Kidney (tissue), 14 donors: Measurements from ENCODE around the gene MARCKSL1. TPM values are rescaled to one million over a fixed set of nuclear protein-coding genes. Genes with fewer than 3 reads are reported as not detected.

Experiments used
- DNase-seq, 5 donors: peaks; one replicate each; pipeline ENCODE4 v3.0.0-alpha.2; 2013 to 2020
- FAIRE-seq: peaks from 2 replicates; lab custom pipeline; 2012; peaks lifted over from hg19 to GRCh38; lab: Jason Lieb, UNC
- H3K27ac ChIP-seq, 2 donors: one replicate each; pipeline ENCODE4 v1.7.0; 2013; ENCODE audit warnings: low read depth in 2 of 2, low read length in 2 of 2, inconsistent platforms in 1 of 2
- H3K27me3 ChIP-seq: one replicate; pipeline ENCODE4 v1.7.1; 2013; ENCODE audit warnings: low read length, inconsistent platforms; ENCODE audit not compliant: control insufficient read depth, insufficient read depth
- H3K36me3 ChIP-seq, 3 donors: one replicate each; pipeline versions ENCODE4 v1.7.0 to v1.7.1; 2013; ENCODE audit warnings: low read length in 3 of 3, control low read depth in 1 of 3, inconsistent platforms in 1 of 3; ENCODE audit not compliant: insufficient read depth in 3 of 3, control insufficient read depth in 2 of 3
- H3K4me1 ChIP-seq, 3 donors: one replicate each; pipeline versions ENCODE4 v1.7.0 to v1.7.1; 2013; ENCODE audit warnings: low read length in 3 of 3, inconsistent platforms in 1 of 3, low read depth in 1 of 3; ENCODE audit not compliant: control insufficient read depth in 2 of 3, insufficient read depth in 2 of 3
- H3K4me3 ChIP-seq, 3 donors: one replicate each; pipeline versions ENCODE4 v1.7.0 to v1.8.1; 2013; ENCODE audit warnings: low read length in 3 of 3, control low read depth in 1 of 3, inconsistent platforms in 1 of 3
- H3K9ac ChIP-seq, 3 donors: one replicate each; pipeline versions ENCODE4 v1.7.0 to v1.7.1; 2013; ENCODE audit warnings: low read length in 3 of 3, control low read depth in 1 of 3, inconsistent platforms in 1 of 3
- H3K9me3 ChIP-seq, 3 donors: one replicate each; pipeline versions ENCODE4 v1.7.0 to v1.7.1; 2013; ENCODE audit warnings: low read length in 3 of 3, control low read depth in 1 of 3, inconsistent platforms in 1 of 3; ENCODE audit not compliant: control insufficient read depth in 2 of 3, insufficient read depth in 1 of 3
- intact Hi-C: fragments of 100-400 bp; cut with DNase I; formaldehyde crosslinking; loops from one replicate; pipeline ENCODE4 v1.11.1; 2022
- polyA plus RNA-seq: library from polyadenylated mRNA; stranded (reverse); fragments of 350-450 nt; fragmentation: Illumina TruSeq; extraction: RNeasy Lipid Tissue Mini Kit (QIAGEN cat#74804); gene quantifications from one replicate; pipeline ENCODE4 v1.2.3, GENCODE V29; 2014; ENCODE audit warnings: low read depth, low replicate concordance; ENCODE audit not compliant: insufficient read depth
- total RNA-seq: library from RNA; stranded (reverse); fragmentation: NEBNext Ultra II Directional; extraction: Animal tissue kit (Norgen Biotek cat#: 25700); gene quantifications from one replicate; pipeline ENCODE4 v1.2.1, GENCODE V29; 2021
- TF ChIP-seq, protein P1 (sequence below): IDR thresholded peaks from 3 replicates; pipeline ENCODE4 v1.5.1; 2012; ENCODE audit warnings: mild to moderate bottlenecking, moderate library complexity, borderline replicate concordance; ENCODE audit not compliant: insufficient read depth; ENCODE audit errors: extremely low read depth
- donor health status: control.
- donor health status: control.
- donor health status: control.
- donor health status: control.
- donor health status: control.
- donor health status: DM: yes; HTN: yes; CAD: no.
- donor health status: Normal renal cell carcinoma (clear cell type).

MARCKSL1 gene
- total and polyA plus RNA-seq, 2 donors from 2014 or later = 29.8 to 58.6 TPM

DNA sequence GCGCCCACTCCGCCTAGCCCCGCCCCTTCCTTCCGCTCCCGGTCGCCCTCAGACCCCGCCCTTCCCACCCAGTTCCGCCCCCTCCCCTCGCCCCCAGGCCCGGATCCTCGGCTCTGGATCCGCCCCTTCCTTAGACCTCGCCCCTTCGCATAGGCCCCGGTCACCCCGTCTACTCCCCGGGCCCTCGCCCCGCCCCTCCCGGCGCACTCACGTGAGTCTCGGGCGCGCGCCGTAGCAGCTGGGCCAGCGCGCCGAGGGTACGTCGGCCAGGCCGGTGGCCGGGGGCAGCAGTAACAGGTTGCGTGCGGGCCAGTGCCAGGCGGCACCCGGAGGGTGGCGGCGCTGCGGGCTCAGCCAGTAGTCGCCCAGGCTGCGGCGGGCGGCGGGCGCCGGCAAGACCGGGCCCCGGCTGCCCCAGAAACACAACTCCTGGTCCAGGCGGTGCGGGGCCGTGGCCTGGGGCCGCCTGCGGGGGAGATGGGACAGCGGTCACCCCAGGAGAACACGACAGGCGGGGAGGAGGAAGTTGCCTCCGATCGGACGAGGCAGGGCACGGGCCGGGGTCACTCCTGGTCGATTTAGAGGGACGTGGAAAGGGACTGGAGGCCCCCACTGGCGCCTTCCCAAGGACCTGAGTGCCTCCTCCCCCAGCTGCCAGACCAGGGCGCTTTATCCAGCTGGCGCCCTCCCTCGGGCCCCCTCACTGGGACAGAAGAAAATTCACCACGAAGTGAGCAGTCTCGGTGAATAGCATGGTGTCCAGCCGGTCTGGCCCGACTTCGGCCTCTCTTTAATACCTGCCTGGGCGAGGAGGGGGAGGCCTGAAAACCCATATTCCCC is 15.6 kb upstream of the MARCKSL1 start:
- DNase-seq = peak; percentile 97 to 99 (median 98)
- H3K9ac ChIP-seq = peak overlapping the region in 2 of 3 donors; percentile 64 to 76
- H3K36me3 ChIP-seq = no peaks in the 10 kb centered on the region
- FAIRE-seq = no peak
- intact Hi-C loops = no loop called here
- H3K9me3 ChIP-seq = no peaks in the 10 kb centered on the region
- H3K4me1 ChIP-seq = peaks cover 8 to 28% (median 11%) of the 10 kb centered on the region in 3 donors
- H3K27ac ChIP-seq = peak overlapping the region; percentile 87 to 94
- H3K27me3 ChIP-seq = no peaks in the 10 kb centered on the region
- TF ChIP-seq, protein P1, sequence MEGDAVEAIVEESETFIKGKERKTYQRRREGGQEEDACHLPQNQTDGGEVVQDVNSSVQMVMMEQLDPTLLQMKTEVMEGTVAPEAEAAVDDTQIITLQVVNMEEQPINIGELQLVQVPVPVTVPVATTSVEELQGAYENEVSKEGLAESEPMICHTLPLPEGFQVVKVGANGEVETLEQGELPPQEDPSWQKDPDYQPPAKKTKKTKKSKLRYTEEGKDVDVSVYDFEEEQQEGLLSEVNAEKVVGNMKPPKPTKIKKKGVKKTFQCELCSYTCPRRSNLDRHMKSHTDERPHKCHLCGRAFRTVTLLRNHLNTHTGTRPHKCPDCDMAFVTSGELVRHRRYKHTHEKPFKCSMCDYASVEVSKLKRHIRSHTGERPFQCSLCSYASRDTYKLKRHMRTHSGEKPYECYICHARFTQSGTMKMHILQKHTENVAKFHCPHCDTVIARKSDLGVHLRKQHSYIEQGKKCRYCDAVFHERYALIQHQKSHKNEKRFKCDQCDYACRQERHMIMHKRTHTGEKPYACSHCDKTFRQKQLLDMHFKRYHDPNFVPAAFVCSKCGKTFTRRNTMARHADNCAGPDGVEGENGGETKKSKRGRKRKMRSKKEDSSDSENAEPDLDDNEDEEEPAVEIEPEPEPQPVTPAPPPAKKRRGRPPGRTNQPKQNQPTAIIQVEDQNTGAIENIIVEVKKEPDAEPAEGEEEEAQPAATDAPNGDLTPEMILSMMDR = no peak
- peak overlapping the region; percentile 66 to 73 (median 67) for H3K4me3 ChIP-seq

DNA sequence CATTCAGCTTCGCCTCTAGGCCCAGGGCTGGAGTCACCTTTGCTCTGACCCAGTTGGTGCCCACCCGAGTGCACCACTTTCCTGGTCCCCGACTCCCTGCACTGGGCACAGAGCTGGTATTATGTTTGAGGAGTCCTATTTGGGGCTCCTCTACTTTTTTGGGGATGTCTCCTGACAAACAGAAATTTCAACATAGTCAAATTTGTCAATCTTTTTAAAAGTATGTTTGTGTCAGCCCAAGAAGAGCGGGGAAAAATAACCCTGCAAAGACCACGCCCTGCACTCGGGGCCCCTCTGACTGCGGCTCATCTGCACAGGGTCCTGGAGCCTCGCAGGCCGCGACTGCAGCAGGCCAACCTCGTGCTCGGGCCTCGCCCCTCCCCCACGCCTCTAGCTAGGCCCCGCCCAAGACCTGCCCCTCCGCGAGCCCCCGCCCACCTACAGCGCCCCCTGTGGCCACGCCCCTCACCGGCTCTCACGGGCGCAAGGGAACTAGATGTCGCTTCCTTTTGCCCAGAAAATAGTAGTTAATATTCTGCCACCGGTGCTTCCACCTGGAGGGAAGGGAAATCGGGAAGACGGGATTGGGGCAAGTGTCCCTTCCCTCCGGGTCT is 14.9 kb upstream of the MARCKSL1 start:
- Histone ChIP-seq H3K4me3 (peak overlapping the region; percentile 66 to 73 (median 67)), H3K27me3 (no peaks in the 10 kb centered on the region), H3K9ac (peak overlapping the region in 1 of 3 donors; percentile 26), H3K27ac (peak overlapping the region; percentile 80 to 92), H3K4me1 (peaks cover 8 to 28% (median 11%) of the 10 kb centered on the region in 3 donors), H3K36me3 (no peaks in the 10 kb centered on the region), H3K9me3 (no peaks in the 10 kb centered on the region)
- DNase-seq (peak in 1 of 5 donors; percentile 94), FAIRE-seq (no peak)
- intact Hi-C loops = no loop called here
- TF ChIP-seq, protein P1 = peak; percentile 55

- Histone ChIP-seq H3K9me3 (no peaks in the 10 kb centered on the region), H3K4me1 (peaks cover 8 to 34% (median 11%) of the 10 kb centered on the region in 3 donors), H3K27ac (no peak overlapping the region), H3K9ac (no peak overlapping the region), H3K4me3 (no peak overlapping the region), H3K27me3 (no peaks in the 10 kb centered on the region), H3K36me3 (no peaks in the 10 kb centered on the region)
- FAIRE-seq = no peak
- TF ChIP-seq, protein P1 = no peak
- intact Hi-C loops = no loop called here
- peak in 1 of 5 donors; percentile 84 for DNase-seq
These were observed 13.2 kb upstream of the MARCKSL1 start for GRCh38 chr1:32349211-32349708.
